A549 treated with RU486 at 1 μM for 4 hours (cell line): ENCODE measurements around the gene SPDYE2B. TPM values are rescaled to one million over a fixed set of nuclear protein-coding genes. Genes with fewer than 3 reads are reported as not detected.

Experiments used
- total RNA-seq: library from RNA; stranded (reverse); fragments of 200-300 nt; extraction: Qiagen RNA extraction; gene quantifications from 5 replicates; pipeline ENCODE4 v1.2.3, GENCODE V29; 2022; ENCODE audit warnings: low read depth

The SPDYE2B gene
- not detected in 5 replicates for total RNA-seq

GRCh38 chr7:102649924-102650323 lies at the start of gene SPDYE2B:
TSS of gene SPDYE2B (plus strand) at chr7:102650319. CDS start at chr7:102652349, 2,030 bp downstream.

GRCh38 chr7:102616507-102617125 lies 33.5 kb upstream of the SPDYE2B start, which contains the start of gene RASA4:
TSS of gene RASA4 (minus strand) at chr7:102616756. CDS start at chr7:102616689, 67 bp downstream.

GRCh38 chr7:102642691-102643090 lies 7.4 kb upstream of the SPDYE2B start, which contains the start of gene UPK3BL1:
TSS of gene UPK3BL1 (minus strand) at chr7:102642791. CDS start at chr7:102642741, 50 bp downstream.

GRCh38 chr7:102671166-102671955 lies 21.2 kb downstream of the SPDYE2B start, which contains the start of gene POLR2J2:
TSS of gene POLR2J2 (minus strand) at chr7:102671663. CDS start at chr7:102671601, 62 bp downstream.

Other genes starting within 250 kb of the SPDYE2B start
- 25.6 to 39.5 TPM (median 38.0 TPM) in 5 replicates for gene ORAI2, start 216.7 kb upstream of the SPDYE2B start, total RNA-seq
- gene ALKBH4, start 185.5 kb upstream of the SPDYE2B start, total RNA-seq = 9.3 to 12.9 TPM (median 11.5 TPM) in 5 replicates
- 22.8 to 33.4 TPM (median 26.4 TPM) in 5 replicates for gene LRWD1, start 185.3 kb upstream of the SPDYE2B start, total RNA-seq
- gene POLR2J, start 171.4 kb upstream of the SPDYE2B start, total RNA-seq = 105 to 118 TPM (median 109 TPM) in 5 replicates
- gene RASA4B, start 132.5 kb upstream of the SPDYE2B start, total RNA-seq = 1.0 to 2.1 TPM (median 1.5 TPM) in 5 replicates
- 1.6 to 2.3 TPM (median 2.0 TPM) in 5 replicates for gene UPK3BL2, start 106.6 kb upstream of the SPDYE2B start, total RNA-seq
- gene SPDYE2, start 99.1 kb upstream of the SPDYE2B start, total RNA-seq = not detected in 5 replicates
- gene POLR2J3, start 77.7 kb upstream of the SPDYE2B start, total RNA-seq = 16.2 to 72.1 TPM (median 35.8 TPM) in 5 replicates
- 1.7 to 2.7 TPM (median 2.3 TPM) in 5 replicates for gene RASA4, start 33.6 kb upstream of the SPDYE2B start, total RNA-seq
- 7.1 to 16.1 TPM (median 11.6 TPM) in 5 replicates for gene UPK3BL1, start 7.5 kb upstream of the SPDYE2B start, total RNA-seq
- gene POLR2J2, start 21.3 kb downstream of the SPDYE2B start, total RNA-seq = 0.21 to 0.51 TPM (median 0.42 TPM) in 5 replicates
- 5.9 to 9.4 TPM (median 8.1 TPM) in 5 replicates for gene FAM185A, start 98.7 kb downstream of the SPDYE2B start, total RNA-seq